Measurements from ENCODE around the gene ZNF653.
A peak's percentile ranks its signal among the peaks of the same experiment; 100 is the strongest.

ZNF653 gene

GRCh38 chr19:11510444-11510843, 4.8 kb upstream of the ZNF653 start:
- DNase-seq, result no peak

GRCh38 chr19:11507370-11508078, 1.9 kb upstream of the ZNF653 start:
- DNase-seq, result no peak

GRCh38 chr19:11506967-11507366, 1.3 kb upstream of the ZNF653 start:
- DNase-seq, result no peak

- DNase-seq, result no peak
These were observed 489 bp upstream of the ZNF653 start for GRCh38 chr19:11506101-11506555.

- peak; percentile 99 for DNase-seq
These were observed 571 bp downstream of the ZNF653 start for GRCh38 chr19:11505032-11505503.

- no peak for DNase-seq
These were observed 1.1 kb downstream of the ZNF653 start for GRCh38 chr19:11504502-11505031.

- DNase-seq, result no peak
These were observed 5.7 kb downstream of the ZNF653 start for GRCh38 chr19:11499890-11500420.

- DNase-seq, result no peak
These were observed 6.4 kb downstream of the ZNF653 start for GRCh38 chr19:11499220-11499726.

- DNase-seq, result peak; percentile 83
These were observed 9.1 kb downstream of the ZNF653 start for GRCh38 chr19:11496391-11497163.

GRCh38 chr19:11495885-11496284, 9.8 kb downstream of the ZNF653 start:
- DNase-seq, result no peak

- no peak for DNase-seq
These were observed 10.2 kb downstream of the ZNF653 start for GRCh38 chr19:11495481-11495880.

- DNase-seq, result no peak
These were observed 10.9 kb downstream of the ZNF653 start for GRCh38 chr19:11494634-11495285.

- no peak for DNase-seq
These were observed 16.3 kb downstream of the ZNF653 start for GRCh38 chr19:11489378-11489777.

GRCh38 chr19:11486661-11487503, 18.8 kb downstream of the ZNF653 start:
- no peak for DNase-seq

- no peak for DNase-seq
These were observed 20.3 kb downstream of the ZNF653 start for GRCh38 chr19:11485245-11485837.

- no peak for DNase-seq
These were observed 22.1 kb downstream of the ZNF653 start for GRCh38 chr19:11483366-11484111.

GRCh38 chr19:11482384-11483050, 23.1 kb downstream of the ZNF653 start:
- DNase-seq, result peak; percentile 94

GRCh38 chr19:11481534-11482383, 23.9 kb downstream of the ZNF653 start:
- DNase-seq, result peak; percentile 90

Data from stimulated activated CD8-positive, alpha-beta memory T cell treated with anti-CD3 and anti-CD28 coated beads, Interleukin-4, amount 100 ng/mL, for 48 hours (primary cell).